Keratinocyte (primary cell): Measurements from ENCODE around the gene FASTKD1. TPM values are rescaled to one million over a fixed set of nuclear protein-coding genes. Genes with fewer than 3 reads are reported as not detected.
A peak's percentile ranks its signal among the peaks of the same experiment; 100 is the strongest.
"Not testable (repeated sequence)": the region's sequence is repeated elsewhere in the genome, so short reads cannot be mapped to it uniquely, and the experiment has no call there.

ENCODE experiments used
- DNase-seq: peaks from one replicate; pipeline ENCODE4 v3.0.0-alpha.2; 2011; ENCODE audit warnings: low read depth, missing footprints, low spot score
- FAIRE-seq: peaks from 2 replicates; lab custom pipeline; 2011; peaks lifted over from hg19 to GRCh38; lab: Jason Lieb, UNC
- H2AFZ ChIP-seq: 2 replicates; pipeline ENCODE4 v1.6.0; 2012; ENCODE audit warnings: low read length, control low read depth, inconsistent platforms; ENCODE audit not compliant: control insufficient read depth
- H3K27ac ChIP-seq: 2 replicates; pipeline ENCODE4 v1.5.1; 2011; ENCODE audit warnings: low read length; ENCODE audit not compliant: control insufficient read depth, insufficient read depth
- H3K27me3 ChIP-seq: 3 replicates; pipeline ENCODE4 v1.6.0; 2011; ENCODE audit warnings: low read length; ENCODE audit not compliant: control insufficient read depth, insufficient read depth; ENCODE audit errors: extremely low read depth
- H3K36me3 ChIP-seq, 2 experiments: 2 replicates in 1 of 2; 3 replicates in 1 of 2; pipeline ENCODE4 v1.5.1; 2011; ENCODE audit warnings: low read length in 2 of 2, mild to moderate bottlenecking in 1 of 2; ENCODE audit not compliant: control insufficient read depth in 2 of 2, insufficient read depth in 2 of 2; ENCODE audit errors: extremely low read depth in 1 of 2
- H3K4me1 ChIP-seq: 3 replicates; pipeline ENCODE4 v1.5.1; 2011; ENCODE audit warnings: low read length; ENCODE audit not compliant: control insufficient read depth, insufficient read depth; ENCODE audit errors: extremely low read depth
- H3K4me2 ChIP-seq: 3 replicates; pipeline ENCODE4 v1.6.0; 2011; ENCODE audit warnings: low read depth, low read length; ENCODE audit not compliant: control insufficient read depth, insufficient read depth; ENCODE audit errors: extremely low read depth
- H3K4me3 ChIP-seq, 3 experiments: fragments of 200-600 bp in 1 of 3; sonication (generic) in 1 of 3; 2 replicates in 2 of 3; 3 replicates in 1 of 3; pipeline ENCODE4 v1.5.1; 2011 to 2016; ENCODE audit warnings: low read length in 3 of 3, mild to moderate bottlenecking in 3 of 3, control low read depth in 2 of 3, inconsistent platforms in 1 of 3, low read depth in 1 of 3, mixed read lengths in 1 of 3, mixed run types in 1 of 3, moderate library complexity in 1 of 3; ENCODE audit not compliant: control insufficient read depth in 2 of 3, insufficient read depth in 2 of 3; ENCODE audit errors: extremely low read depth in 1 of 3
- H3K79me2 ChIP-seq: 2 replicates; pipeline ENCODE4 v1.6.0; 2012; ENCODE audit warnings: low read length; ENCODE audit not compliant: control insufficient read depth, insufficient read depth
- H3K9ac ChIP-seq: 3 replicates; pipeline ENCODE4 v1.6.0; 2011; ENCODE audit warnings: low read length; ENCODE audit not compliant: control insufficient read depth, insufficient read depth; ENCODE audit errors: extremely low read depth
- H3K9me1 ChIP-seq: 3 replicates; pipeline ENCODE4 v1.6.0; 2011; ENCODE audit warnings: low read length; ENCODE audit not compliant: control insufficient read depth, insufficient read depth; ENCODE audit errors: extremely low read depth
- H3K9me3 ChIP-seq: 2 replicates; pipeline ENCODE4 v1.5.1; 2012; ENCODE audit warnings: low read depth, low read length; ENCODE audit not compliant: control insufficient read depth
- H4K20me1 ChIP-seq: 3 replicates; pipeline ENCODE4 v1.6.0; 2011; ENCODE audit warnings: low read length; ENCODE audit not compliant: control insufficient read depth, insufficient read depth; ENCODE audit errors: extremely low read depth
- CTCF ChIP-seq, 3 experiments: IDR thresholded peaks in 1 of 3; conservative IDR thresholded peaks in 1 of 3; optimal IDR thresholded peaks in 1 of 3; 2 replicates in 2 of 3; 3 replicates in 1 of 3; pipeline versions ENCODE3 to v1.5.1; 2011; ENCODE audit warnings: low read length in 3 of 3, mild to moderate bottlenecking in 3 of 3, moderate library complexity in 2 of 3, control low read depth in 1 of 3, inconsistent platforms in 1 of 3; ENCODE audit not compliant: insufficient read depth in 2 of 3; ENCODE audit errors: extremely low read depth in 1 of 3
- EZH2 ChIP-seq: IDR thresholded peaks from one replicate; pipeline ENCODE4 v1.6.1; 2012; ENCODE audit warnings: inconsistent platforms, mild to moderate bottlenecking, low read length, moderate library complexity
- dilution Hi-C: fragments of 300-500 bp; cut with MboI; formaldehyde crosslinking; loops from one replicate; pipeline ENCODE4 v1.7.0; 2020; ENCODE audit warnings: low sequenced_read_pairs; ENCODE audit not compliant: extremely low pct_ligation_motif_present
- polyA plus RNA-seq, 5 experiments: library from polyadenylated mRNA; depleted of rRNA in 3 of 5; stranded (reverse) in 3 of 5; stranded (forward) in 1 of 5; unstranded in 1 of 5; fragments of >200 nt; gene quantifications; 1 replicate in 1 of 5; 2 replicates in 3 of 5; 3 replicates in 1 of 5; pipeline versions ENCODE4 v1.2.1 to v1.2.3, GENCODE V29; 2011 to 2012; ENCODE audit warnings: missing spikeins in 2 of 5, low read depth in 1 of 5, low replicate concordance in 1 of 5

The FASTKD1 gene
- polyA plus RNA-seq, 1 donor (not counting 4 experiments of a cell fraction or from before 2014, with no cell fraction given): 41.7 TPM

GRCh38 chr2:169584005-169584877 is 10.6 kb upstream of the FASTKD1 start, which contains the start of gene PPIG:
Gene PPIG (plus strand): TSS chr2:169584351. CDS start chr2:169604042, 19,691 bp downstream.
- peak within 1 kb of the TSS; percentile 83 to 99 (median 94) for H3K4me3 ChIP-seq
- no peaks in the 10 kb centered on the region for H4K20me1 ChIP-seq
- H3K4me2 ChIP-seq: peak within 1 kb of the TSS; percentile 75
- no peaks in the 10 kb centered on the region for H3K9me1 ChIP-seq
- H3K4me1 ChIP-seq: peaks cover 9% of the 10 kb centered on the region
- no peaks in the 10 kb centered on the region for H3K9me3 ChIP-seq
- H2AFZ ChIP-seq: peak within 1 kb of the TSS; percentile 97
- FAIRE-seq (peak; percentile 53), DNase-seq (peak; percentile 28)
- peak within 1 kb of the TSS; percentile 99 for H3K9ac ChIP-seq
- peaks cover 49% of the 10 kb centered on the region for H3K79me2 ChIP-seq
- TF ChIP-seq EZH2 (no peak), CTCF (optimal IDR thresholded peaks at IDR 0.05 in 1 of 3, IDR thresholded peaks at IDR 0.05 in 1 of 3, conservative IDR thresholded peaks at IDR 0.05 in 1 of 3; ENCODE audit: extremely low read depth in 1 of 3, insufficient read depth in 2 of 3, low read length in 3 of 3) (no peak)
- no peaks in the 10 kb centered on the region for H3K36me3 ChIP-seq
- dilution Hi-C loops: no loop called here
- H3K27me3 ChIP-seq: no peaks in the 10 kb centered on the region
- H3K27ac ChIP-seq: peak within 1 kb of the TSS; percentile 99

GRCh38 chr2:169583518-169583917 is 9.9 kb upstream of the FASTKD1 start:
- H3K27me3 ChIP-seq: no peaks in the 10 kb centered on the region
- FAIRE-seq (no peak), DNase-seq (no peak)
- H3K4me1 ChIP-seq: peaks cover 9% of the 10 kb centered on the region
- H3K4me3 ChIP-seq: no peak overlapping the region
- no peaks in the 10 kb centered on the region for H3K36me3 ChIP-seq
- dilution Hi-C loops: no loop called here
- H3K9me3 ChIP-seq: no peaks in the 10 kb centered on the region
- H3K27ac ChIP-seq: no peak overlapping the region
- no peak overlapping the region for H3K9ac ChIP-seq
- H4K20me1 ChIP-seq: no peaks in the 10 kb centered on the region
- no peak for TF ChIP-seq CTCF (optimal IDR thresholded peaks at IDR 0.05 in 1 of 3, IDR thresholded peaks at IDR 0.05 in 1 of 3, conservative IDR thresholded peaks at IDR 0.05 in 1 of 3; ENCODE audit: extremely low read depth in 1 of 3, insufficient read depth in 2 of 3, low read length in 3 of 3)
- TF ChIP-seq EZH2: no peak
- H3K9me1 ChIP-seq: no peaks in the 10 kb centered on the region
- H3K79me2 ChIP-seq: peaks cover 42% of the 10 kb centered on the region
- H2AFZ ChIP-seq: no peak overlapping the region
- no peak overlapping the region for H3K4me2 ChIP-seq

GRCh38 chr2:169582552-169583266 is 9.0 kb upstream of the FASTKD1 start:
- H3K9me1 ChIP-seq, FAIRE-seq, H3K4me1 ChIP-seq, H3K36me3 ChIP-seq, H3K9me3 ChIP-seq, H2AFZ ChIP-seq, H4K20me1 ChIP-seq, dilution Hi-C loops, H3K4me2 ChIP-seq, DNase-seq, H3K27me3 ChIP-seq, H3K4me3 ChIP-seq, H3K9ac ChIP-seq, H3K27ac ChIP-seq: not testable (repeated sequence)
- peaks cover 33% of the 10 kb centered on the region for H3K79me2 ChIP-seq
